Right renal pelvis (tissue), 4 donors: ENCODE results near the gene PSMD2. TPM values are rescaled to one million over a fixed set of nuclear protein-coding genes. Genes with fewer than 3 reads are reported as not detected.

Experiments
- DNase-seq, 4 donors: peaks; one replicate each; pipeline ENCODE4 v3.0.0-alpha.2; 2013; ENCODE audit warnings: low read depth in 4 of 4, low spot score in 3 of 4, missing footprints in 1 of 4
- polyA plus RNA-seq, 4 donors: library from polyadenylated mRNA; unstranded; fragments of 120-200 nt; gene quantifications; one replicate each; pipeline ENCODE4 v1.2.1, GENCODE V29; 2013; ENCODE audit not compliant: insufficient read length in 4 of 4

Gene PSMD2
- polyA plus RNA-seq, 4 donors: 189 to 213 (median 207) TPM

DNA sequence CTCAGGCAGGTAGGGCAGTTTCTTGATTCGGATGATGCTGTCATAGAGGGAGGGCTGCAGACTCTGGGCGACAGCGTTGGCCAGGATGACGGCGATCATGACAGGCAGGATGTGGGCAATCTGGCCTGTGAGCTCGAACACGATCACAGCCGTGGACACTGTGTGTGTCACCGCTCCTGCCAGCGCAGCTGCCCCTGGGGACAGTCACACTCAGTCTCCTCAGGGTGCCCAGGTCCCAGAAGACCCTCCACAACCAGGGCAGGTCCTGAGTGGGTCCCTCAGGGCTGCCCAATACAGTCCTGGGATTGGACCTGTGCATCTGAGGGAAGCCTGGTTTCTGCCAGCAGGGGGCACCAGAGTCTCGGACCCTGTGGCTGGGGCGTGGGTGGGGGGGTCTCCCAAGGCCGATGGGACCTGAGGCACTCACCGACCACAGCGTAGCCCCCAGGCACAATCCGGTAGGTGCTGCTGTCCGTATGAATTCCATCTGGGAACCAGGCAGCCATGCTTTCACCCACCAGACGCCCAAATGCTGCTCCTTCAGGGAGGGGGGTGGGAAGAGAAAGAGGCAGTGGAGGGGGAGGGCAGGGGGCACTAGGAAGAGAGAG is 55.2 kb downstream of the PSMD2 start:
- no peak for DNase-seq

DNA sequence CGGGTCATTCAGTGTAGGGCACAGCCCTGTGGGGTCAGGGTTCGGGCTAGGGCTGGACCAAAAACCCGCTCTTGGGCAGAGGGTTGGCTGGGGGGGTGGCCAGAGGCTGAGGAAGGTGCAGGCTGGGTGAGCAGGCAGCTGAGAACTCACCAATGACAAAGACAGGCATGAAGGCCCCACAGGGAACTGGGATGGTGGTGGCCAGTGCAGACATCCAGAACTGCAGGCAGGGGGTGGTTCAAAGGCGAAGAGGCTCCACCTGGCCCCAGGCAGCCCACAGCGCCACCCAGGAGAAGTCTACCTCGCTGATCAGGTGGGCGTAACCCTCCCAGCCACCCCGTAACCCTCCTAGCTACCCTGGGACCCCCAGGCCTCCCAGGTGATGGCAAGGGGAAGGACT is 55.7 kb downstream of the PSMD2 start:
- no peak for DNase-seq

DNA sequence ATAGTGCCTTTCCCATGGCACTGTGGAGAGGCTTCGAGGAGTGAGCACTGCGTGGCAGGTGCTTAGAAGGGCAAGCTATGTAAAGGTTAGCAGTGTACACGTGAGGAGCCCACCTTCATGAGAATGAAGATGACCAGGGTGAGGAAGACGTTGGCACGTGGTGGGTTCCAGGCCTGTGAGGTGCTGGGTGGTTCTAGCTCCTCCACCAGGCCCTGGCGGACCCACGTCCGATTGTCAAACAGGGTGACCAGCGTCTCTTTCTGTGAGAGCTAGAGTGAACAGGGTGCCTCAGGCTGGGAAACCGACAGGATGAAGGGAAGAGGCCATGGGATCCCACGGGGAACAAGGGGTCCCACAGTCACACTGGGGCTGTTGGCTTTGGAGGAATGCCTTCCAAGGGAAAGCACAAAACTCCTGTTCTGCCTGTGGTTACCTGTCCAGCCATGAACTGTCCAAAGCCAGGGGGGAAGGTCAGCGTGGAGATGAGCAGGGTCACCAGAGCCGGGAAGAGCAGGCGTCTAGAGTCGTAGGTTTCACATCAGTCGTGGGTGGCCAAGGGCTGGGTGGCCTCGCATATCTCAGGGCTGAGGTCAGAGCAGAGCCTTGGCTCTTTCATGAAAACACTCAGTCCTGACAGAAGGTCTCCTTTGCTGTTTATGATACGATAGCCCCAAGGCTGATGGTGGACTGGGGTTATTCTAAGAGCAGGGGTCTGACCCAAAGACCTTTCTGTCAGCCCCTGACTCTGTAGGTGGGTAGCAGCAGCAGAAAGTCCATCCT is 56.4 kb downstream of the PSMD2 start:
- no peak for DNase-seq

DNA sequence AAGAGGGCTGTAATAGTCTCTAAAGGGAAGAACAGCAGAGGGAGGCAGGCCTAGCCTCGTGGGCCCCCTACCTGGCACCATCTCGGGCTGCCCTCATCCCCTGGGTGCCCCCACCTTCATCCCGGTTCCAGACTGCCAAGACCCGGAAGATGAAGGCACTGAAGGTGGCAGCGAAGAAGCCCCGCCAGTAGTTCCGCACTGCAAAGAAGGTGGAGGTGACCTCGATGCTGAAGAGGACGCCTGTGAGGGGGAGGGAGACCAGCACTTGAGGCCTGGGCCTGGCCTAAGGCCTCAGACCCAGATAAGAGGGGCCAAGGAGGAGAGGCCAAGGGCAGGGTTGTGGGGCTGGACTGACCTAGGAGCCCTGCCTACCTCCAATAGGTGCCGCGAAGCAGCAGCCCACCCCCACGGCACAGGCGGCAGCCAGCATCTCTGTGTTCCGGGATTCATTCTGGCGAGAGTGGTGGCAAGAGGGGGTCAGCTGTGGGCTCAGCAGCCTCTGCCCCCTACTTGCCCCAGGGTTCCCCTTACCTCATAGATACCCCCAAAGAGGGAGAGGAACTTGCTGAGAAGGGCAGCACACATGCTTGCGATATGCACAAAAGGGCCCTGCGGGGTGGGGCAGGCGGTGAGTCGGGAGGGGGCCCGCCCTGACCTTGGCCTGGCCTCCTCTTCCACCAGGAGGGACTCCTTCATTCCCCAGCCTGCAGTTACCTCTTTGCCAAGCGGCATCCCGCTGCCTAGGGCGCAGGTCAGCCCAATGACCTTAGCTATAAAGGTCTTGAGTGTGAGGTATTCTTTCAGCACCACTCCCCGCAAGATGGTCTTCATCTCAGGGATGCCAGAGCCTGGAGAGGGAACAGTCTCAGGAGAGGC is 58.4 kb downstream of the PSMD2 start:
- no peak for DNase-seq

DNA sequence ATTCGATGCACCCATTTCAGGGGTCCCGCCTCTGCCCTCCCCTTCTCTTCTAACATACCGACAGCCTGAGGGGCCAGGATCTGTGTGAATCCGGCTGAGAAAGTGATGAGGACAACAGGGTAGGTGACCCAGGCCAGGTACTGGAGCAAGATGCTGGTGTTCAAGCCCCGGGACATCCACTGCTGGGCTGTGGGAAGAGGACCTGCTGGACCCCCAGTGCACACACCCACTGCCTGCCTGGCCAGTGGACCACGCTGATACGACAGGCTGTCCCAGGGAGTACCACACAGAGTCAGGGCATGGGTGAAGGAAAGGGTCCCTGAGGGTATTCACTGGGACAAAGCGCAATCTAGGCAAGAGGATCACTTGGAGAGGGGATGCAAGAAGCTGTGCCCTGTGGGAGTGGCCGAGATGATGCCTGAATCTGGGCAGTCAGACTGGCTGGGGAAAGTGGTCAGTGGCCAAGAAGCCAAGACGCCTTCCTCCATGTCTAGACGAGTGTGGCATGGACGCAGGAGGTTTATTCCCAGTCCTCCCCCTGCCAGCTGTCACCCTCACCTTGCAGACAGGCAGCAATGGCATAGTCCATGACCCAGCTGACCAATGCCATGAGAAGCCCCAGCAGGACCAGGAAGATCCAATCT is 59.2 kb downstream of the PSMD2 start:
- no peak for DNase-seq

Other genes starting within 250 kb of the PSMD2 start
- under 1 TPM in 1 of 4 donors, not detected in 3; 0.03 TPM for gene HTR3C, start 246.2 kb upstream of the PSMD2 start, polyA plus RNA-seq
- gene HTR3E, start 202.2 kb upstream of the PSMD2 start, polyA plus RNA-seq: under 1 TPM in 2 of 4 donors, not detected in 2; 0.04 to 0.19 TPM
- 10 to 100 TPM; 47.2 to 49.4 (median 48.1) TPM for gene EIF2B5, start 163.9 kb upstream of the PSMD2 start, polyA plus RNA-seq
- 10 to 100 TPM; 70.0 to 81.5 (median 77.2) TPM for gene DVL3, start 143.9 kb upstream of the PSMD2 start, polyA plus RNA-seq
- gene AP2M1, start 124.4 kb upstream of the PSMD2 start, polyA plus RNA-seq: 100 to 1,000 TPM; 324 to 371 (median 355) TPM
- 10 to 100 TPM; 53.5 to 62.6 (median 54.5) TPM for gene ABCF3, start 113.0 kb upstream of the PSMD2 start, polyA plus RNA-seq
- gene VWA5B2, start 69.7 kb upstream of the PSMD2 start, polyA plus RNA-seq: 1 to 10 TPM in 3 of 4 donors, under 1 TPM in 1; 0.80 to 2.5 (median 1.4) TPM
- 10 to 100 TPM; 29.2 to 40.6 (median 36.8) TPM for gene ALG3, start 50.3 kb upstream of the PSMD2 start, polyA plus RNA-seq
- gene EEF1AKMT4, start 49.6 kb upstream of the PSMD2 start, polyA plus RNA-seq: 1 to 10 TPM; 2.8 to 3.4 (median 3.1) TPM
- gene CAMK2N2, start 37.7 kb upstream of the PSMD2 start, polyA plus RNA-seq: under 1 TPM in 2 of 4 donors, not detected in 2; 0.19 to 0.29 TPM
- gene ECE2, start 23.2 kb upstream of the PSMD2 start, polyA plus RNA-seq: under 1 TPM in 1 of 4 donors, not detected in 3; 0.16 TPM
- gene EIF4G1, start 15.4 kb downstream of the PSMD2 start, polyA plus RNA-seq: 100 to 1,000 TPM; 158 to 204 (median 173) TPM
- gene FAM131A, start 38.4 kb downstream of the PSMD2 start, polyA plus RNA-seq: 10 to 100 TPM; 10.5 to 15.7 (median 11.0) TPM
- 10 to 100 TPM in 3 of 4 donors, 1 to 10 TPM in 1; 9.4 to 13.3 (median 11.6) TPM for gene CLCN2, start 62.4 kb downstream of the PSMD2 start, polyA plus RNA-seq
- gene POLR2H, start 62.5 kb downstream of the PSMD2 start, polyA plus RNA-seq: 100 to 1,000 TPM in 1 of 4 donors, 10 to 100 TPM in 3; 85.8 to 101 (median 93.9) TPM
- 1 to 10 TPM; 1.9 to 3.1 (median 2.5) TPM for gene THPO, start 79.0 kb downstream of the PSMD2 start, polyA plus RNA-seq
- gene CHRD, start 80.8 kb downstream of the PSMD2 start, polyA plus RNA-seq: 10 to 100 TPM; 12.2 to 14.6 (median 13.0) TPM